GM19455 (cell line): ENCODE data around the gene HOXA7.

Source experiments
- ATAC-seq: cut with Tn5 transposase; IDR thresholded peaks from one replicate; pipeline ENCODE4 v1.9.1; 2021; ENCODE audit not compliant: unreplicated experiment

The HOXA7 gene

GRCh38 chr7:27159266-27160144, 3.0 kb upstream of the HOXA7 start:
- no peak for ATAC-seq

DNA sequence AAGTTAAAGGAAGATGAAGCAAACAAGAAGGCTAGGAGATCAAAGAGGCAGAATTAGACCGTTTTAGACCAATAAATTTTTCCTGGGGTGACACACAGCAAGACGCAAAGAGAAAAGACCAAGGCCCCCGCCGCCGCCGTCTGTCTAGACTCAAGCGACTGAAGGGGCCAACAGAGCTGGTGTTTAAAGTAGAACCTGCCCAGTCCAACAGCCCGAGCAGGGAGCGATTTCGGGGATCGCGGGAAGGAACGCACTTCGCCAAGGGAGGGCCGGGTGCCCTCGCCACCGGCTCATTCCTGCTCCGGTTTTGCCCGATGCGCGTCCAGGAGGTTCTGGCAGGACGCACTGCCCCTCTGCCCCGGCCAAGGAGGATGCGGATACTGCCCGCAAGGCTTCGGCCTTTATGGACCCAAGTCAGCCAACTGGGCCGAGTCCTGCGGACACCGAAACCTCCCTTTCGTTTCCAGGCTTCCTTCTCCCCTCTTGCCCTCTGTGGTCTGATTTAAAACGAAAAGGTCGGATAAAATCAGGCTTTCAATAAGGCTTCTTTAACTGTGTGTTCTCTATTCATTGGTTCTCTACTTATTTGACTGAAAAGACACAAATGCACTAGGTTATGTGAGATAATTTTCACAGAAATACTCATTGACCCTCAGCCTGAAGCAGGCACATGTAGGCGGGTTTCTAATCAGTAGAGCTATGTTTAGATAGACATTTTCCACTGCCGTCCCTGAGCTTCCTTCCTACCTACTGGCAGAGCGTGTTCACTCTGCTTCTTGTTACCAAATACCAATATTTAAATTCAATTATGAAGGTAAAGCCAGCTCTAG, 2.2 kb upstream of the HOXA7 start:
- no peak for ATAC-seq

DNA sequence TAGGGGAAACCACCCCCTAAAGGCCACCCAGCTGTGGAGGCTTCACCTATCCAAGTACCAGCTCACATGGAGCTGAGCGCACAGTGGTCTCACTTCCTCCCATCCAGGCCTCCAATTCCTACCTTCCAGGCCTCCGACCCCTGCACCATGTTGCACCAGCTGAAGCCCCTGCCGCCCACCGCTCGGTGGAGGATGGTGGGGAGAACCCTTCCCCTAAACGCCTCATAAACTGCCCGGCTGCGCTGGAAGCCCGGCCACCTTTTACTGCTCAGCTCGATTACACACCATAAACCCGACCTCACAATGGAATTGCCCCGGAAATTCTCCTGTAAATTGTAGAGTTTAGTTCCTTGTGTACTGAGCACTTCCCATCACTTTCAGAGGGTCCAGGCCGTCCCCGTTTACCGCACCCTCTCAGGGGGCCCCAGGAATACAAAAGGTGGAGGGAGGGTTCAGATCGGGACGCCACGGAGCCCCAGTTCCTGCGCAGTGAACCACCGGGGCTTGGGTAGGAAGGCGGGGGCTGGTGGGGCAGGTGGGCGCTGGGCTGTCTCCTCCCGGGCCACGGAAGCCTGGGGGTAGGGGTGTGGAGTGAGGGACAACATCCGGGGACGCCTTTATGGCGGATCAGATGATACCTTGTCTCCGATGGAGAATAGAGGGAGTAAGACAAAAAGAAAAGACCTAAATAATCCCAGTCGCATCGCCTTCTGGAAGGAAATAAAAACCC, 1.4 kb upstream of the HOXA7 start:
- no peak for ATAC-seq

DNA sequence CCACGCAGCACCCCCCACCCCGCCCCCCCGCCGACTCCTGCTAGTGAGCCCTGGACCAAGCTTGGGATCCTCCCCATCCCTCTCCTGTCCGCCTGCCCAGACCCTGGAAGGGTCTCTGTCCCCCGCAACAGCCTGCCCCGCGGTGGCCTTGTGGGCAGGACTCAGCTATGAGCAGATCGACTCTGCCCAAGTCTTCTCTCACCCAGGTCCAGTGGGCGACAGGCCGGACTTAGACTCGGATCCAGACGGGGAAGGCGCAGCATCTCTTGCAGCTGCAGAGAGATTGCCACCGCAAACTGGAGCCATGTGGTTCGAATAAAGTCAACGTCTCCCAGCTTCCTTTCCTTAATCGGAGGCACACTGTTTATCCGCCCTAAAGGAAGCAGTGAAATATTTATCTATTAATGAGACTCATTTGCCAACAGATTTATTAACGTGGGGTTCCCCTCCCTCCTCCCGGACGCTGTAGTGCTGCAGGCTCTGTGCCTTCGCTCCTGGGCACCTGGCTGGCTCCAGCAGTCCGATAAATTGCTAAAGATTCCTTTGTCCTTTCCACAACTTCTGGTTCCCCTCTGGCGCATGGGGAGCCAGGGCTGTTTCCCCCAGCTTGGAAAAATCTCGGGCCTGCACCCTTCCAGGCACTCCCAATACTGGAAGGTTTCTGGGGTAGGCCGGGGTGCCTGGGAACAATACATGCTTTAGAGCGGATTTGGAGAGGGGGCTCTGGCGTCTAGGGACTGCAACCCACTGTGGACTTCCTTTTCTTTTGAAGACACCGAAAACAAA, 634 bp upstream of the HOXA7 start:
- ATAC-seq, result no peak

DNA sequence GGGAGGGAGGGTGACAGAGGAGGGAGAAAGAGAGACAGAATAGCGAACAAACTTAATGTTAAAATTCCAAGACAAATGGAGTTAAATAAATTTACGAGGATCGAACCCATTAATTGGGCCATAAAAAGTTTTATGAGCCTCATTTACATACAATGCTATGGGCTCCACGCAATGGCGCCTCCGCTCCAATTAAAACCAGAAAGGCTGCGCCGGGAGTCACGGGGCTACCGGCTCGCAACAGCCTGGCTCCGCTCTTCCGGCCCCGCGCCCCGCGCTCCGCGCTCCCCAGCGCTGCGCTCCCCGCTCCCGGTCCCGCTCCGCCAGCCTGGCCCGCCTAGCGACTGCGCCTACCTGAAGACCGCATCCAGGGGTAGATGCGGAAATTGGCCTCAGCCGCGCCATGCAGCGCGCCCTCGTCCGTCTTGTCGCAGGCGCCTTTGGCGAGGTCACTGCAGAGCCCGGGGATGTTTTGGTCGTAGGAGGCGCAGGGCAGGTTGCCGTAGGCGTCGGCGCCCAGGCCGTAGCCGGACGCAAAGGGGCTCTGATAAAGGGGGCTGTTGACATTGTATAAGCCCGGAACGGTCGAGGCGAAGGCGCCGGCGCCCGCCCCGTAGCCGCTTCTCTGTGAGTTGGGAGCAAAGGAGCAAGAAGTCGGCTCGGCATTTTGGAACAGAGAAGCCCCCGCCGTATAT, 513 bp downstream of the HOXA7 start:
- no peak for ATAC-seq

DNA sequence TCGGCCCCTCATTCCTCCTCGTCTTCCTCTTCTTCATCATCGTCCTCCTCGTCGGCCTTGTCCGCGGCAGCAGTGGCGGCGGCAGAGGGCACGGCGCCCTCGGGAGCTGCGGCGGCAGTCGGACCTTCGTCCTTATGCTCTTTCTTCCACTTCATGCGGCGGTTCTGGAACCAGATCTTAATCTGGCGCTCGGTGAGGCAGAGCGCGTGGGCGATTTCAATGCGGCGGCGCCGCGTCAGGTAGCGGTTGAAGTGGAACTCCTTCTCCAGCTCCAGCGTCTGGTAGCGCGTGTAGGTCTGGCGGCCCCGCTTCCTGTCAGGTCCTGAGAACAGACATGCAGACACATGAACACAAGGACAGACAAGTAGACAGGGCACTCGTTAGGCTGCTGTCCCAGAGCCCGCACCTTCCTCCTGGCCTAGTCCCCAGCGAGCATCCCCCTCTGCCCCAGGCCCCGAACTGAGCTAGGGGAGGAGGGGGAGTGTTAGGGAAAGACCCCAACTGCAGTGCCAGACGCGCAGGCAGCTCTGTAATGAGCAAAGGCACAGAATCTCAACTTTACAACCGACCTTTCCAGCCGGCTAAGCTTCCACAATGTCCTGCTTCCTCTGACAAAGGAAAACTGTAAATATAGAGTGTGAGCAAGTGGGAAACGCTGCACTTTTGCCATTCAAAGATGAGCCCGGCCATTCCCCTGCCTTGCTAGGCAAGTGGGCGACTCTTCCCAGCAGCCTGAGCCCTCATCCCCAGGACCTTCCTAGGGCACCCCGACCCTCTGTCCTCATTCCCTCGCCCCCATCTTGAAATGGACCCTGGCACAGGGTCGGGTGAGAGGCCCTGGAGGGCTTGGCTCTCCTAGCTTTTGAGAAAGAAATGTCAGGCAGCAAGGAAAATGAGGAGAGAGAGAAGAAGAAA, 1.3 kb downstream of the HOXA7 start:
- ATAC-seq, result no peak

GRCh38 chr7:27154369-27154768, 2.1 kb downstream of the HOXA7 start:
- ATAC-seq, result no peak

DNA sequence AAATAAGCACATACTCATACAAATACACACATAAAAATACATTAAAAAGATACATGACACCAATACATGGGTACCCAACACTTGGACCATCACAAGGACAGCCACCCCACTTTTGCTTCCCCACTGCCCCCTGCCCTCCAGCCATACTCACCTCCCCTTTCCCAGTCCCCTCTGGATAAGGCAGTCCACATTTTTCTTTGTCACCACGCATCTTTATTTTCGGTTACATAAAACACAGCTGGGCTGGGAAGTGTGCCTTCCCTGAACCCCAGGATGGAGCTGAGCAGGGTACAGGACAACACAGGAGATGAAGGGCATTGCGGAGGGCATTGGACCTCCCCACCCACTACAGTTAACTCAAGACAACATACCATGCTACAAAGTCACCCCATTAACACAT, 2.9 kb downstream of the HOXA7 start:
- no peak for ATAC-seq

- ATAC-seq, result no peak
Measured at GRCh38 chr7:27152816-27153442, 3.5 kb downstream of the HOXA7 start.

DNA sequence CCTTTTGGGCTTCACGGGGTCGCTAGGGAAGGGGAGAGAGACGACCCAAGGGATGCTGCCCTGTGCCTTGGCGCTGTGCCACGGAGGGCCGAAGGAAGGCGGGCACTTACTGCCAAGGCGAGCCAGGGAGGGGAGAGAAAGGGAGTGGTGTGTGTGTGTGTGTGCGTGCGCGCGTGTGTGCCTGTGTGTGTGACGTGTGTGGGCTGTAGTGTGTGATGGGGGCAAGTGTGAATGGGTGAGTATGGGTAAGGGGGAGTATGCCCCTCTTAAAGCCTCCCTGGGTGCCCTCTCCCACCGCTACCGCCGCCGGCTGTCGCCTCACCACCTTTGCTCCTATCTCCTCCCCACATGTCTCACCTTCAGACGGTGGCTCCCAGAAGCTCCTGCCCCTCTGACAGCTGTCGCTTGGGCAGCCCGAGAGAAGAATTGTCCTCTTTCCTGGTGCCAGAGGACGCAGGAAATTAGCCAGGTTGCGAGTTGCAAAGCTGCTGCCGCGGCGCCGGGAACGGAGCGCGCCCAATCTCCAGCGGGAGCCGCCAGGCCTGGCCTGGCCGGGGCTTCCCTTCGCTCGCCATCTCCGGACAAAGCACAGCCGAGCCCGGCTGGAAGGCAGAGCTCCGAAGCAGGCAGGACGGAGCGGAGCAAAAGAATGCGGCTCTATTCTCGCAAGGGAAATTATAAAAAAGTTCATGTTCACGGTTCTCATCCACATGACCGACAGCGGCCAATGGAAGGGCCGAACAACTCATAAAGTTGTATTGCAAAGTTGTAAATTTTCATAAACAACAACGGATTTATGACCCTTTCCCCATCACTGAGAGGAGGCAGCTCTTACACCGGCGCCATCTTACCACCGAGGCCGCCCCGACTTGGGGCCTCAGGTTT, 4.3 kb downstream of the HOXA7 start, which contains the start of gene HOXA3:
Gene HOXA3 (minus strand): TSS at position 653 of the 885 bp plus-strand sequence. CDS start 41,943 bp downstream, outside the sequence.
- ATAC-seq, result no peak

DNA sequence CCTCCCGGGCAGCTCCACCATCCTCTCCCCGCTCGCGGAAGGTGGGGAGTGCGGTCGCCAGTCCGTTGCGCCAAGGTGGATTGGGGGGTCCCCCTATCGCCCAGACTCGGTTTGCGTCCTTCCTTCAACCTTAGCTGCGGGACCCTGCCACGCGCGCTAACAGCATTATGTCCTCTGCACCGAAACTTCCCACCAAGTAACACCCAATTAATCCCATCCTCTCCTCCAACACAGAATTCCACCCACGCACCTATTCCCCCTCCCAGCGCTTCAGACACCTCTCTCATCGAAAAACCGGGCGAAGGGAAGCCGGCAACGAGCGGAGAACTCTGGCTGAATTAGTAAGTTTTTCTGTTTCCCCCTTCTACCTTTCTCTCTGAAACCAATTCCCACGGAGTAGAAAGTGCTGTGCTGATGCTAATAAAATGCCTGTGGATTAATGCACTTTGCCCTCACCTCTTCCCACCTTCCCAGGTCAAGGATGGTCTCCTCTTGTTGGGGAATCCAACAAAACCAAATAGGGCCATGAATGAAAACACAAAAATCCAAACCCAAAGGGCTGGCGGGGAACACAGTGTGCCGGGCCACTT, 5.0 kb downstream of the HOXA7 start:
- no peak for ATAC-seq

DNA sequence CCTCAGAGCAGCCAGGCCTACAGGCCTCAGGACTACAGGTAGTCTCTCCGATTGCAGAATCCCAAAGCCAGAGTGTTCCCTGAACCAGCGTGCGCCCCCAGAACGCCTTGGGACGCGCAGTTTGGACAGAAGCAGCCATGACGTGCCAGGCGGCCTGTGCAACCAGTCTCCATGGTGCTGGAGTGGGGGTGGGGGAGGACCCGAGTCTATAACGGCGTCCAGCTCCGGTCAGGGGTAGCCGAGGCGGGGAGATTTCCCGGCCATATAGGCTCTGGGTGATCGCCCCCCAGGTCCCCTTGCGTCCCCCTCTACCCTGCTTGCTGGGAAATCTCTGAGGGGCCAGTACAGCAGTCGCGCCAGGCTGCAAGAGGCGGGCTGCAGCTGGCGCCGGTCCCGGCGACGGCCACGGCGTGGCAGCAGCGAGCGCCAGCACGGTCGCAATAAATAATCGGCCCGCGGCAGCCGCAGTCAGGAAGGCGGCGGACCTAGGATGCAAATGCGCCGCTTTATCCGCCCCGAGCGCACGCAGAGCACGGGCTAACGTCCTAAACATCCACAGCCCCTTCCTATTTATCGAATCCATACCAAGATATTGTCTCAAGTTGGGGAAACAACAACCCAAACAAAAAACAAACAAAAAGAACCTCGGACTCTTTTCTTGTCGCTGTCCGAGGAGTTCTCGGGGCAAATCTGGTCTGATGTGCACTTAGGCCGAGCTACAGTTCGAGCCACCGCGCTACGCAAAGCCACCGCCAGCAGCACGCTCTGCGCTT, 5.7 kb downstream of the HOXA7 start:
- peak; percentile 84 for ATAC-seq

GRCh38 chr7:27149842-27150567, 6.5 kb downstream of the HOXA7 start:
- no peak for ATAC-seq

DNA sequence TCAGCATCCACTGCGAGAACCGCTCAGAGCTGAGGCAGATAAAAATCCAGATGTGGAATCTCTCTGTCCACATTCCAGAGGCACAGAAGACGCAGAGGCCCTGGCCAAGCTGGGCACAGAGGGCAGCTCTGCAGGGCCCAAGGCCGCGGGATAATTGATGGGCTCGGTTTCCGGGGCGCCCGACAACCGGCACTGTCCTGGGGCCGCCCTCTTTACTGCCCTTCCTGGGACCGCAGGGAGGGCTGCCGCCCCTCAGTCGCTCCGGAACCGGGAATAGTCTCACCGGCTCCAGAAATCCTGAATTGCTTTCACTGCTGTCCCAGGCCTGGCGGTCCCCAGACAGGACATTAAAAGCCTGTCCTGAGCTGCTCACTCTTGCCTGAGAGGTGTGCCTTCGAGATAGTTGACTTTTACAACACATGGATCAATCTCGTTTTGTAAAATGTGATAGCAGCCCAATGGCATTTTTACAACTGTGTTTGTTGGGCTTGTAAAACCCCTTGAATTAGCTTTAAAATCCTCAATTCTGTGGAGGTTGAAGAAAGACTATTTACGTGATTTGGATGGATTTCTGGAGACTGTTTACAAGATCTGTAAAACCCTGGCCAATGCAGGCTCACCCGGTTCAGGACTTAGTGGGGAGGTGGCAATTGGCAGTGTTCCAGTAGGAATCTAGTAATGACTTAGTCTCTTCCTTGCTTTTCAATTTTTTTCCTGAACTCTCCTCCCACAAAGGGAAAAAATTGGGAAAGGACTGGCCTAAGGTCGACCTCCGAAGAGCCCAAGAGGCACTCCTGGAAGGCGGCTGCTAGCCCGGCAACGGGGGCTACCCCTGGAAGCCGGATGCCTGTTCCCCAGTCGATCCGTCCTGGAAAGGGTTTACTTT, 7.5 kb downstream of the HOXA7 start:
- ATAC-seq, result no peak
